CD14-positive monocyte (primary cell): ENCODE measurements around the gene TPRG1. TPM values are rescaled to one million over a fixed set of nuclear protein-coding genes. Genes with fewer than 3 reads are reported as not detected.

Experiments used
- DNase-seq, 3 donors: peaks; one replicate each; pipeline ENCODE4 v3.0.0-alpha.2; 2011 to 2022
- H2AFZ ChIP-seq: 2 replicates; pipeline ENCODE4 v1.6.0; 2012; ENCODE audit warnings: mild to moderate bottlenecking, low read depth, low read length, inconsistent platforms; ENCODE audit not compliant: insufficient read depth, poor library complexity, severe bottlenecking
- H3K27ac ChIP-seq, 2 donors: 1 replicate in 1 of 2; 2 replicates in 1 of 2; pipeline ENCODE4 v1.5.1; 2012 to 2013; ENCODE audit warnings: low read length in 2 of 2, control low read depth in 1 of 2, inconsistent platforms in 1 of 2, low read depth in 1 of 2, mild to moderate bottlenecking in 1 of 2
- H3K27me3 ChIP-seq, 2 donors: one replicate each; pipeline versions ENCODE4 v1.6.0 to v1.6.1; 2011 to 2013; ENCODE audit warnings: low read length in 2 of 2; ENCODE audit not compliant: control insufficient read depth in 2 of 2, insufficient read depth in 2 of 2
- H3K36me3 ChIP-seq, 2 donors: replicated peaks in 1 of 2; 1 replicate in 1 of 2; 2 replicates in 1 of 2; pipeline versions ENCODE4 v1.5.1 to v1.6.1; 2012 to 2013; ENCODE audit warnings: low read length in 2 of 2, control low read depth in 1 of 2, inconsistent platforms in 1 of 2, mild to moderate bottlenecking in 1 of 2; ENCODE audit not compliant: insufficient read depth in 2 of 2, control insufficient read depth in 1 of 2
- H3K4me1 ChIP-seq, 2 donors: 1 replicate in 1 of 2; 2 replicates in 1 of 2; pipeline versions ENCODE4 v1.5.1 to v1.6.1; 2012 to 2013; ENCODE audit warnings: low read length in 2 of 2, control low read depth in 1 of 2, inconsistent platforms in 1 of 2, mild to moderate bottlenecking in 1 of 2, moderate library complexity in 1 of 2; ENCODE audit not compliant: insufficient read depth in 2 of 2, control insufficient read depth in 1 of 2
- H3K4me2 ChIP-seq: replicated peaks from 2 replicates; pipeline ENCODE3; 2012; ENCODE audit warnings: low read length, moderate library complexity, mild to moderate bottlenecking; ENCODE audit not compliant: poor library complexity, severe bottlenecking; ENCODE audit errors: extremely low read depth
- H3K4me3 ChIP-seq, 3 experiments: fragments of 200-600 bp in 1 of 3; sonication (generic) in 1 of 3; replicated peaks in 1 of 3; 1 replicate in 2 of 3; 2 replicates in 1 of 3; pipeline ENCODE4 v1.5.1; 2011 to 2013; ENCODE audit warnings: low read length in 3 of 3, mild to moderate bottlenecking in 3 of 3, control low read depth in 2 of 3, low read depth in 2 of 3, inconsistent platforms in 1 of 3, moderate library complexity in 1 of 3
- H3K79me2 ChIP-seq: 2 replicates; pipeline ENCODE4 v1.6.0; 2012; ENCODE audit warnings: mild to moderate bottlenecking, control low read depth, inconsistent platforms, low read length, moderate library complexity; ENCODE audit not compliant: insufficient read depth
- H3K9ac ChIP-seq: 2 replicates; pipeline ENCODE4 v1.6.0; 2017; ENCODE audit warnings: low read length, mild to moderate bottlenecking; ENCODE audit not compliant: insufficient read depth, poor library complexity, severe bottlenecking
- H3K9me3 ChIP-seq, 2 donors: replicated peaks in 1 of 2; 1 replicate in 1 of 2; 2 replicates in 1 of 2; pipeline versions ENCODE4 v1.5.1 to v1.6.1; 2012 to 2013; ENCODE audit warnings: low read length in 2 of 2, control low read depth in 1 of 2; ENCODE audit not compliant: control insufficient read depth in 1 of 2, insufficient read depth in 1 of 2
- H4K20me1 ChIP-seq: 2 replicates; pipeline ENCODE4 v1.6.0; 2012; ENCODE audit warnings: mild to moderate bottlenecking, low read length, control low read depth, moderate library complexity; ENCODE audit not compliant: insufficient read depth
- H3K27ac Mint-ChIP-seq, 7 donors: one replicate each; pipeline ENCODE4 v1.8.0; 2020; ENCODE audit warnings: mild to moderate bottlenecking in 7 of 7, mixed read lengths in 7 of 7, moderate library complexity in 6 of 7, inconsistent platforms in 2 of 7
- H3K27me3 Mint-ChIP-seq, 3 donors: one replicate each; pipeline ENCODE4 v1.8.0; 2021 to 2022; ENCODE audit warnings: low read depth in 3 of 3, mild to moderate bottlenecking in 3 of 3, mixed read lengths in 3 of 3, moderate library complexity in 3 of 3, inconsistent platforms in 1 of 3
- H3K36me3 Mint-ChIP-seq, 2 donors: one replicate each; pipeline ENCODE4 v1.8.0; 2020; ENCODE audit warnings: mixed read lengths in 2 of 2, inconsistent platforms in 1 of 2, mild to moderate bottlenecking in 1 of 2
- H3K4me1 Mint-ChIP-seq: one replicate; pipeline ENCODE4 v1.8.0; 2020; ENCODE audit warnings: mild to moderate bottlenecking, mixed read lengths
- H3K4me3 Mint-ChIP-seq, 2 donors: one replicate each; pipeline ENCODE4 v1.8.0; 2020; ENCODE audit warnings: mild to moderate bottlenecking in 2 of 2, mixed read lengths in 2 of 2, moderate library complexity in 1 of 2
- H3K9me3 Mint-ChIP-seq, 7 donors: one replicate each; pipeline ENCODE4 v1.8.0; 2020 to 2022; ENCODE audit warnings: mixed read lengths in 7 of 7, mild to moderate bottlenecking in 6 of 7, moderate library complexity in 6 of 7, inconsistent platforms in 2 of 7
- WGBS: methylation state at CpG from one replicate; pipeline ENCODE4 v1.1.5; 2013; ENCODE audit warnings: missing lambda C conversion rate; ENCODE audit not compliant: insufficient coverage; 5-methylcytosine and 5-hydroxymethylcytosine counted together
- intact Hi-C, 2 donors: fragments of 100-400 bp; cut with micrococcal nuclease; formaldehyde crosslinking; loops; one replicate each; pipeline versions ENCODE4 v1.15.0 to v1.15.1; 2023
- polyA plus RNA-seq, 3 donors: library from polyadenylated mRNA; depleted of rRNA in 1 of 3; unstranded in 2 of 3; stranded (reverse) in 1 of 3; fragments of 300-500 nt in 2 of 3; fragments of >200 nt in 1 of 3; fragmentation: Illumina TruSeq in 2 of 3; gene quantifications; 1 replicate in 2 of 3; 2 replicates in 1 of 3; pipeline ENCODE4 v1.2.3, GENCODE V29; 2012 to 2021
- TF ChIP-seq, protein P1 (sequence below): fragments of 200-600 bp; IDR thresholded peaks from one replicate; pipeline ENCODE4 v1.8.0; 2022; ENCODE audit warnings: antibody characterized with exemption, mild to moderate bottlenecking

Gene TPRG1
- polyA plus RNA-seq, 3 donors = 0.14 to 1.7 (median 0.55) TPM

DNA sequence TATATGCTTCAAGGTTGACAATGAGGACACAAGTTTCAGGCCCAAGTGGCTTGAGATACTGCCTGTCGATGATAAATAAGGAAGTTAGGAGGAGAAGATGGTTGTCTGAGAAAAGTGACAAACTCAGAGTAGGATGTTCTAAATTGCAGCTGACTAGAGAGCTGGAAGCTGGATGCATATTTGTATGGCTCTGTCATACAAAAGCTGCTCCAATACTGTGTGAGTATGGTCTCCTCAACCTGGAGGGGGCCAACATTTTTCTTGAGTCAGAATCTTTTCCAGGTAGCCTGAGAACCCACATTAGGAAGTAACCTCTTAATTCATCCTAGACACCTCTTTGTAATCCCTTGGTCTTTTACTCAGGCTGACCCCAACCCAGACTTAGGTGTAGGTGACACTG lies 28.4 kb upstream of the TPRG1 start:
- H3K36me3 ChIP-seq = no peaks in the 10 kb centered on the region
- 0% methylated on average over 1 of the region's 1 CpG for WGBS
- TF ChIP-seq, protein P1, sequence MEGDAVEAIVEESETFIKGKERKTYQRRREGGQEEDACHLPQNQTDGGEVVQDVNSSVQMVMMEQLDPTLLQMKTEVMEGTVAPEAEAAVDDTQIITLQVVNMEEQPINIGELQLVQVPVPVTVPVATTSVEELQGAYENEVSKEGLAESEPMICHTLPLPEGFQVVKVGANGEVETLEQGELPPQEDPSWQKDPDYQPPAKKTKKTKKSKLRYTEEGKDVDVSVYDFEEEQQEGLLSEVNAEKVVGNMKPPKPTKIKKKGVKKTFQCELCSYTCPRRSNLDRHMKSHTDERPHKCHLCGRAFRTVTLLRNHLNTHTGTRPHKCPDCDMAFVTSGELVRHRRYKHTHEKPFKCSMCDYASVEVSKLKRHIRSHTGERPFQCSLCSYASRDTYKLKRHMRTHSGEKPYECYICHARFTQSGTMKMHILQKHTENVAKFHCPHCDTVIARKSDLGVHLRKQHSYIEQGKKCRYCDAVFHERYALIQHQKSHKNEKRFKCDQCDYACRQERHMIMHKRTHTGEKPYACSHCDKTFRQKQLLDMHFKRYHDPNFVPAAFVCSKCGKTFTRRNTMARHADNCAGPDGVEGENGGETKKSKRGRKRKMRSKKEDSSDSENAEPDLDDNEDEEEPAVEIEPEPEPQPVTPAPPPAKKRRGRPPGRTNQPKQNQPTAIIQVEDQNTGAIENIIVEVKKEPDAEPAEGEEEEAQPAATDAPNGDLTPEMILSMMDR = no peak
- no peak overlapping the region for H3K4me3 ChIP-seq
- Mint-ChIP-seq H3K27ac (peak overlapping the region in 1 of 7 donors; percentile 51), H3K36me3 (no peaks in the 10 kb centered on the region), H3K4me1 (peaks cover 25% of the 10 kb centered on the region), H3K9me3 (no peaks in the 10 kb centered on the region), H3K27me3 (peaks cover 0 to 4% (median 2%) of the 10 kb centered on the region in 3 donors), H3K4me3 (no peak overlapping the region)
- peaks cover 16 to 21% of the 10 kb centered on the region in 2 donors for H3K4me1 ChIP-seq
- H2AFZ ChIP-seq = no peak overlapping the region
- DNase-seq = peak in 2 of 3 donors; percentile 11 to 23
- no peaks in the 10 kb centered on the region for H3K79me2 ChIP-seq
- no peaks in the 10 kb centered on the region for H3K27me3 ChIP-seq
- no peak overlapping the region for H3K9ac ChIP-seq
- no peaks in the 10 kb centered on the region for H3K9me3 ChIP-seq
- H3K27ac ChIP-seq = no peak overlapping the region
- intact Hi-C loops = no loop called here
- no peak overlapping the region for H3K4me2 ChIP-seq
- H4K20me1 ChIP-seq = no peaks in the 10 kb centered on the region

DNA sequence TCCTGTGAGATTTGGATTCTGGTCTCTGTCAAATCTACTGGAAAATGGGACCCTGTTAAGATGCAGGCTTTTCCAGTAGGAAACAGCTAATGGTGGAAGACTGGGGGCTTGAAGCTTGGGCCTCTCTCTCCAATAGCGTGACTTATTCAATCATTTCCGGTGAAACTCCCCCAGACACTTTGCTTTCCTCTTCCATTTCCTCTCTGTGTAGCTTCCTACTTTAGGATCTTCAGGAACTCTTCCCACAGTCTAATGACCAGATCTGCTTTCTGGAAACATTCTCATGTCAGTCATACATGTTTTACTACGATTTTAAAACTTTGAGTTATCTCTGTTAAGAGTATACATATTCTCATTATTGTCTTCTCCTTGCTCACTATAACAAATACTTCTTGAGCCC lies 28.0 kb upstream of the TPRG1 start:
- WGBS = 61% methylated on average over 2 of the region's 3 CpGs
- Histone ChIP-seq H2AFZ (no peak overlapping the region), H3K27me3 (no peaks in the 10 kb centered on the region), H3K4me2 (no peak overlapping the region), H3K27ac (no peak overlapping the region), H3K4me1 (peaks cover 16 to 21% of the 10 kb centered on the region in 2 donors), H3K79me2 (no peaks in the 10 kb centered on the region), H4K20me1 (no peaks in the 10 kb centered on the region), H3K36me3 (no peaks in the 10 kb centered on the region), H3K9me3 (no peaks in the 10 kb centered on the region), H3K9ac (no peak overlapping the region), H3K4me3 (no peak overlapping the region)
- DNase-seq = peak in 2 of 3 donors; percentile 7 to 36
- intact Hi-C loops = no loop called here
- TF ChIP-seq, protein P1 = no peak
- Mint-ChIP-seq H3K9me3 (no peaks in the 10 kb centered on the region), H3K27me3 (peaks cover 0 to 4% (median 2%) of the 10 kb centered on the region in 3 donors), H3K4me3 (no peak overlapping the region), H3K27ac (peak overlapping the region in 1 of 7 donors; percentile 51), H3K36me3 (no peaks in the 10 kb centered on the region), H3K4me1 (peaks cover 25% of the 10 kb centered on the region)
